A549 (cell line): Measurements from ENCODE around the gene TLR3. TPM values are rescaled to one million over a fixed set of nuclear protein-coding genes. Genes with fewer than 3 reads are reported as not detected.

Experiments
- ATAC-seq, 2 experiments: fragments of 200-7000 bp in 1 of 2; fragments of >200 bp in 1 of 2; cut with Nextera tagmentation in 1 of 2; cut with Tn5 transposase in 1 of 2; 3 replicates each; pipeline versions ENCODE4 v1.8.0 to v1.9.1; 2018 to 2020; ENCODE audit warnings: mild to moderate bottlenecking in 1 of 2, moderate library complexity in 1 of 2
- CTCF ChIA-PET: fragments of 300-600 bp; sonication (Branson Sonifier 250); formaldehyde crosslinking; extraction: SDS; loops from one replicate; lab custom pipeline; 2021; ENCODE audit warnings: antibody characterized with exemption, inconsistent platforms; lab: Yijun Ruan, JAX
- POLR2A ChIA-PET: fragments of 350-600 bp; formaldehyde crosslinking; extraction: SDS; loops from one replicate; lab custom pipeline; 2021; ENCODE audit warnings: antibody characterized with exemption, inconsistent platforms; lab: Yijun Ruan, JAX
- DNase-seq, 2 experiments: peaks; one replicate each; pipeline versions ENCODE4 v3.0.0 to v3.0.0-alpha.2; 2011 to 2016; ENCODE audit warnings: low read depth in 1 of 2, low spot score in 1 of 2
- FAIRE-seq: peaks from 2 replicates; lab custom pipeline; 2011; peaks lifted over from hg19 to GRCh38; lab: Jason Lieb, UNC
- H3K27ac ChIP-seq, 2 experiments: fragments of >200 bp; sonication (Bioruptor Twin); formaldehyde crosslinking; 3 replicates each; pipeline ENCODE4 v1.5.1; 2016 to 2017
- H3K4me1 ChIP-seq: fragments of >200 bp; sonication (Bioruptor Twin); formaldehyde crosslinking; 3 replicates; pipeline ENCODE4 v1.6.1; 2016
- H3K4me2 ChIP-seq: fragments of >200 bp; sonication (Bioruptor Twin); formaldehyde crosslinking; 3 replicates; pipeline ENCODE4 v1.6.1; 2016
- H3K4me3 ChIP-seq: fragments of >200 bp; sonication (Bioruptor Twin); formaldehyde crosslinking; 3 replicates; pipeline ENCODE4 v1.5.1; 2016
- H3K9me3 ChIP-seq: fragments of >200 bp; sonication (Bioruptor Twin); formaldehyde crosslinking; 3 replicates; pipeline ENCODE4 v1.6.1; 2016
- CBX2 ChIP-seq: fragments of 200-600 bp; sonication (generic); IDR thresholded peaks from 2 replicates; pipeline ENCODE4 v1.6.1; 2016; ENCODE audit warnings: low read depth, mild to moderate bottlenecking, borderline replicate concordance
- CHD4 ChIP-seq: fragments of 200-600 bp; sonication (generic); IDR thresholded peaks from 2 replicates; pipeline ENCODE4 v1.6.1; 2016; ENCODE audit warnings: antibody characterized with exemption, mild to moderate bottlenecking, borderline replicate concordance
- CTCF ChIP-seq: fragments of >200 bp; sonication (Bioruptor Twin); formaldehyde crosslinking; IDR thresholded peaks from 3 replicates; pipeline ENCODE4 v1.5.1; 2016
- EHF ChIP-seq: fragments of 250-450 bp; sonication (Bioruptor Pico); IDR thresholded peaks from 2 replicates; pipeline ENCODE4 v1.5.0; 2020; ENCODE audit warnings: mild to moderate bottlenecking
- ELK1 ChIP-seq: fragments of 150-350 bp; IDR thresholded peaks from 2 replicates; pipeline ENCODE4 v1.6.1; 2014; ENCODE audit warnings: low read depth, mild to moderate bottlenecking, low read length
- FOSL2 ChIP-seq, 2 experiments: fragments of 450-650 bp in 1 of 2; fragments of >200 bp in 1 of 2; sonication (Bioruptor Twin) in 1 of 2; formaldehyde crosslinking; IDR thresholded peaks; 2 replicates each; pipeline versions ENCODE4 v1.5.0 to v1.6.1; 2016 to 2020; ENCODE audit warnings: mild to moderate bottlenecking in 1 of 2, moderate library complexity in 1 of 2
- FOXS1 ChIP-seq: fragments of 250-450 bp; sonication (Bioruptor Pico); IDR thresholded peaks from 2 replicates; pipeline ENCODE4 v1.5.0; 2020; ENCODE audit warnings: mild to moderate bottlenecking, moderate library complexity
- HOXA7 ChIP-seq: fragments of 250-450 bp; sonication (Bioruptor Pico); IDR thresholded peaks from 2 replicates; pipeline ENCODE4 v1.5.0; 2020; ENCODE audit warnings: mild to moderate bottlenecking, moderate library complexity
- HOXB5 ChIP-seq: fragments of 250-450 bp; sonication (Bioruptor Pico); IDR thresholded peaks from 2 replicates; pipeline ENCODE4 v1.5.0; 2020; ENCODE audit warnings: mild to moderate bottlenecking, moderate library complexity
- JUNB ChIP-seq: fragments of >200 bp; sonication (Bioruptor Twin); formaldehyde crosslinking; IDR thresholded peaks from 2 replicates; pipeline ENCODE4 v1.6.1; 2016
- KDM1A ChIP-seq: fragments of 200-600 bp; sonication (generic); IDR thresholded peaks from 2 replicates; pipeline ENCODE4 v1.6.1; 2016; ENCODE audit warnings: low read depth, mild to moderate bottlenecking
- KDM5A ChIP-seq: fragments of 200-600 bp; sonication (generic); IDR thresholded peaks from 2 replicates; pipeline ENCODE4 v1.6.1; 2016; ENCODE audit warnings: antibody characterized with exemption, mild to moderate bottlenecking
- MAX ChIP-seq: IDR thresholded peaks from 2 replicates; pipeline ENCODE4 v1.6.1; 2012
- MAZ ChIP-seq: fragments of 150-350 bp; IDR thresholded peaks from 2 replicates; pipeline ENCODE4 v1.6.1; 2014; ENCODE audit warnings: antibody characterized with exemption, low read depth, low read length, borderline replicate concordance
- NFE2L2 ChIP-seq: fragments of 150-350 bp; conservative IDR thresholded peaks from 2 replicates; pipeline ENCODE4 v1.6.1; 2014; ENCODE audit warnings: low read length
- NPAS2 ChIP-seq: fragments of 250-450 bp; sonication (Bioruptor Pico); IDR thresholded peaks from 2 replicates; pipeline ENCODE4 v1.8.0; 2022; ENCODE audit warnings: mild to moderate bottlenecking, moderate library complexity, borderline replicate concordance
- PHF8 ChIP-seq: fragments of 200-600 bp; sonication (generic); IDR thresholded peaks from 2 replicates; pipeline ENCODE4 v1.6.1; 2016; ENCODE audit warnings: low read depth, mild to moderate bottlenecking, antibody characterized with exemption, moderate library complexity, borderline replicate concordance
- POLR2A ChIP-seq: IDR thresholded peaks from 2 replicates; pipeline ENCODE4 v1.6.1; 2012; ENCODE audit warnings: mild to moderate bottlenecking, low read length
- POLR2AphosphoS2 ChIP-seq: conservative IDR thresholded peaks from 2 replicates; pipeline ENCODE4 v1.6.1; 2012; ENCODE audit warnings: low read length, improper control_type of control experiment, inconsistent platforms
- RCOR1 ChIP-seq: fragments of 150-350 bp; IDR thresholded peaks from 2 replicates; pipeline ENCODE4 v1.6.1; 2014; ENCODE audit warnings: antibody characterized with exemption, low read length, low read depth
- REST ChIP-seq: fragments of 200-600 bp; sonication (generic); IDR thresholded peaks from 2 replicates; pipeline ENCODE4 v1.6.1; 2016; ENCODE audit warnings: antibody characterized with exemption, mild to moderate bottlenecking, moderate library complexity
- RNF2 ChIP-seq: fragments of 200-600 bp; sonication (generic); IDR thresholded peaks from 2 replicates; pipeline ENCODE4 v1.6.1; 2016; ENCODE audit warnings: low read depth, mild to moderate bottlenecking, antibody characterized with exemption, moderate library complexity, borderline replicate concordance
- SMC3 ChIP-seq: fragments of >200 bp; sonication (Bioruptor Twin); formaldehyde crosslinking; IDR thresholded peaks from 3 replicates; pipeline ENCODE4 v1.6.1; 2018; ENCODE audit warnings: inconsistent platforms
- SREBF2 ChIP-seq: fragments of 450-650 bp; IDR thresholded peaks from 2 replicates; pipeline ENCODE4 v1.6.1; 2014; ENCODE audit warnings: mild to moderate bottlenecking, moderate library complexity
- TFCP2L1 ChIP-seq: fragments of 250-450 bp; sonication (Bioruptor Pico); IDR thresholded peaks from 2 replicates; pipeline ENCODE4 v1.5.0; 2021; ENCODE audit warnings: mild to moderate bottlenecking
- ZFP36 ChIP-seq: fragments of 450-650 bp; IDR thresholded peaks from 2 replicates; pipeline ENCODE4 v1.6.1; 2014; ENCODE audit warnings: borderline replicate concordance; ENCODE audit not compliant: partially characterized antibody
- ZNF302 ChIP-seq: fragments of 250-450 bp; sonication (Bioruptor Pico); IDR thresholded peaks from 2 replicates; pipeline ENCODE4 v1.9.0; 2021; ENCODE audit warnings: inconsistent platforms, mild to moderate bottlenecking, moderate library complexity
- WGBS: methylation state at CpG from one replicate; pipeline ENCODE4 v1.1.6; 2017; ENCODE audit errors: missing lambda C conversion rate; 5-methylcytosine and 5-hydroxymethylcytosine counted together
- polyA plus RNA-seq, 4 experiments: library from polyadenylated mRNA; depleted of rRNA in 3 of 4; stranded (reverse); fragments of >200 nt; fragmentation: RNase III in 1 of 4; extraction: RNeasy Plus Mini Kit Qiagen cat#74134 plus additional on column Dnase treatment in 1 of 4; gene quantifications; 2 replicates in 3 of 4; 3 replicates in 1 of 4; pipeline ENCODE4 v1.2.3, GENCODE V29; 2011 to 2017

Gene TLR3
- polyA plus RNA-seq, 2 of the 4 experiments (the other 2 are of a cell fraction), result 0.09 to 0.81 TPM

GRCh38 chr4:186029571-186030398 lies 39.2 kb upstream of the TLR3 start (continued):
- TF ChIP-seq ZFP36 (no peak), KDM1A (no peak), CHD4 (no peak), RCOR1 (no peak), HOXA7 (no peak), CTCF (no peak), SMC3 (no peak), JUNB (no peak), FOSL2 (IDR thresholded peaks at IDR 0.05) (no peak), FOSL2 (CRISPR knock-in tag; IDR thresholded peaks at IDR 0.05) (no peak)
- TF ChIP-seq, all 56 proteins: peak for 0

GRCh38 chr4:186030399-186030775 lies 38.6 kb upstream of the TLR3 start:
- no peak overlapping the region for H3K4me2 ChIP-seq
- TF ChIP-seq MAX, result no peak
- no peak for TF ChIP-seq POLR2AphosphoS2
- TF ChIP-seq SREBF2, result no peak
- TF ChIP-seq TFCP2L1 (CRISPR knock-in tag), result no peak
- no peak for TF ChIP-seq NFE2L2
- no peak for TF ChIP-seq SMC3
- TF ChIP-seq RNF2, result no peak
- no peak for TF ChIP-seq KDM5A
- TF ChIP-seq ZNF302 (CRISPR knock-in tag), result no peak
- no peak for TF ChIP-seq KDM1A
- no peak overlapping the region for H3K27ac ChIP-seq
- no peak overlapping the region for H3K4me3 ChIP-seq
- DNase-seq, result no peak
- no peak for ATAC-seq
- H3K9me3 ChIP-seq, result no peaks in the 10 kb centered on the region; the same call in 2 of the 3 replicates
- POLR2A ChIA-PET, result no interaction called here
- CTCF ChIA-PET, result interaction anchor here (1.0 to 1.6 kb wide), 3 partner anchors 9 to 390 kb away, joined by 4 to 5 read pairs (median 4); no protein-coding TSS in a partner anchor
- no peak for FAIRE-seq
- WGBS, result 24% methylated on average over 4 of the region's 4 CpGs
- H3K4me1 ChIP-seq, result no peaks in the 10 kb centered on the region

GRCh38 chr4:186030795-186031194 lies 38.2 kb upstream of the TLR3 start:
- Histone ChIP-seq H3K9me3 (no peaks in the 10 kb centered on the region; the same call in 2 of the 3 replicates), H3K4me3 (no peak overlapping the region), H3K27ac (no peak overlapping the region)
- ATAC-seq (no peak), FAIRE-seq (no peak)
- CTCF ChIA-PET, result interaction anchor here (1.0 to 1.6 kb wide), 2 partner anchors 9 to 390 kb away, joined by 4 to 5 read pairs; no protein-coding TSS in a partner anchor
- WGBS, result 81% methylated on average over 3 of the region's 3 CpGs
- TF ChIP-seq PHF8 (no peak), CBX2 (no peak), TFCP2L1 (CRISPR knock-in tag) (no peak), EHF (CRISPR knock-in tag) (no peak), POLR2A (no peak), HOXB5 (no peak), KDM1A (no peak), MAZ (no peak), REST (no peak), FOXS1 (no peak), NPAS2 (CRISPR knock-in tag) (no peak), SREBF2 (no peak), ELK1 (no peak)
- TF ChIP-seq, all 56 proteins: peak for 0
- Histone ChIP-seq H3K4me1 (no peaks in the 10 kb centered on the region), H3K4me2 (no peak overlapping the region)
- DNase-seq, result no peak
- POLR2A ChIA-PET, result no interaction called here
